Vagina (tissue), 2 donors: ENCODE data around the gene PAXX. TPM values are rescaled to one million over a fixed set of nuclear protein-coding genes. Genes with fewer than 3 reads are reported as not detected.

Experiments
- DNase-seq, 2 donors: peaks; one replicate each; pipeline ENCODE4 v3.0.0-alpha.2; 2017; ENCODE audit errors: extremely low spot score in 2 of 2
- H3K27ac ChIP-seq: fragments of 200-600 bp; sonication (generic); one replicate; pipeline ENCODE4 v1.5.1; 2019
- H3K27me3 ChIP-seq: fragments of 200-600 bp; sonication (generic); one replicate; pipeline ENCODE4 v1.5.1; 2019
- H3K36me3 ChIP-seq, 2 donors: fragments of 200-600 bp; sonication (generic); one replicate each; pipeline ENCODE4 v1.5.1; 2017 to 2019
- H3K4me1 ChIP-seq: fragments of 200-600 bp; sonication (generic); one replicate; pipeline ENCODE4 v1.5.1; 2019
- H3K4me3 ChIP-seq, 2 donors: fragments of 200-600 bp; sonication (generic); 1 replicate in 1 of 2; 2 replicates in 1 of 2; pipeline ENCODE4 v1.5.1; 2016 to 2019
- H3K9me3 ChIP-seq: fragments of 200-600 bp; sonication (generic); one replicate; pipeline ENCODE4 v1.5.1; 2019
- POLR2A ChIP-seq, 2 donors: fragments of 450-650 bp; IDR thresholded peaks; one replicate each; pipeline ENCODE4 v1.6.1; 2017; ENCODE audit warnings: antibody characterized with exemption in 2 of 2, mild to moderate bottlenecking in 2 of 2, moderate library complexity in 2 of 2
- POLR2AphosphoS5 ChIP-seq, 2 donors: sonication (generic); formaldehyde crosslinking; IDR thresholded peaks; one replicate each; pipeline ENCODE4 v1.9.0; 2017; ENCODE audit warnings: antibody characterized with exemption in 2 of 2, mild to moderate bottlenecking in 2 of 2, low read depth in 1 of 2; ENCODE audit not compliant: insufficient read depth in 1 of 2
- intact Hi-C: fragments of 100-400 bp; cut with DNase I; formaldehyde crosslinking; loops from one replicate; pipeline ENCODE4 v1.15.1; 2023
- total RNA-seq: library from RNA; depleted of rRNA; stranded (reverse); fragments of >200 nt; gene quantifications from one replicate; pipeline ENCODE4 v1.2.3, GENCODE V29; 2016
- TF ChIP-seq, protein P1 (sequence below), 3 experiments: fragments of 450-650 bp in 2 of 3; fragments of 200-600 bp in 1 of 3; sonication (generic) in 1 of 3; IDR thresholded peaks; one replicate each; pipeline ENCODE4 v1.5.1; 2017 to 2019; ENCODE audit warnings: antibody characterized with exemption in 3 of 3, mild to moderate bottlenecking in 2 of 3, moderate library complexity in 2 of 3

The PAXX gene
- total RNA-seq, 1 donor from 2014 or later, result 62.9 TPM

DNA sequence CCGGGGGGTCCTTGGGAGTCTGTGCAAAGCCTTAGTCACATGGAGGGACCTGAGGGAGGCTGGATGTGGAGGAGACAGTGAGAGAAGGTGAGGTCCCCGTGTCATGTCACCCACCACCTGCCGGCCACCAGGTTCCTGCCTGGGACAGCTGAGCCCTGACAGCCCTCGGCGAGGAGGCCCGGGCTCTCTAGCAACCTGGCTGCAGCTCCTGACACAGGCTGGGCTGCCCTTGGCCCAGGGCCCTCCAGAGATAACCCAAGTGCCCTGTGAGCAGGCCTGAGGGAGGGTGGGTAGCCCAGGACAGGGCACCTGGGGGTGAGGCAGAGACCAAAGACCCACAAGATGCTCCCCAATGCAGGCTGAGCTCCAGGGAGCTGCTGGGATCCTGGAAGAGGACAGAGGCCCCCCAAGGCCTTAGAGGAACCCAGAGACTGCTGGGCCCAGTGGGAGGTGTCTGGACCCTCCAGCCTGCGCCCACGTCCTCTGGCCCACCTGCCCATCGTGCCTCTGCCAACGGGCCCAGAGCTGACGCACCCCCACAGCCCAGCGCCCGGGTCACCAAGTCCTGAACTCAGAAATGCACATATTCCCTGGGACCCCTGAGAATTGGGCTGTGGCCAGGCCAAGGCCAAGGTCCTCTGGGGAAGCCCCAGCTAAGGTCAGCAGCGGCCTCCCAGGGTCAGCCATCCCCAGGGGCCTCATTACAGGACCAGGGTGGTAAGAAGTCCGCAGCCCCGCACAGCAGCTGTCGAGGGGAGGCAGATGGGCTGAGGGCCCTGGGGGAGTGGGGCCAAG lies 23.7 kb upstream of the PAXX start:
- H3K4me1 ChIP-seq, result peaks cover 19% of the 10 kb centered on the region
- H3K27ac ChIP-seq, result no peak overlapping the region
- no peaks in the 10 kb centered on the region for H3K27me3 ChIP-seq
- TF ChIP-seq, protein P1, sequence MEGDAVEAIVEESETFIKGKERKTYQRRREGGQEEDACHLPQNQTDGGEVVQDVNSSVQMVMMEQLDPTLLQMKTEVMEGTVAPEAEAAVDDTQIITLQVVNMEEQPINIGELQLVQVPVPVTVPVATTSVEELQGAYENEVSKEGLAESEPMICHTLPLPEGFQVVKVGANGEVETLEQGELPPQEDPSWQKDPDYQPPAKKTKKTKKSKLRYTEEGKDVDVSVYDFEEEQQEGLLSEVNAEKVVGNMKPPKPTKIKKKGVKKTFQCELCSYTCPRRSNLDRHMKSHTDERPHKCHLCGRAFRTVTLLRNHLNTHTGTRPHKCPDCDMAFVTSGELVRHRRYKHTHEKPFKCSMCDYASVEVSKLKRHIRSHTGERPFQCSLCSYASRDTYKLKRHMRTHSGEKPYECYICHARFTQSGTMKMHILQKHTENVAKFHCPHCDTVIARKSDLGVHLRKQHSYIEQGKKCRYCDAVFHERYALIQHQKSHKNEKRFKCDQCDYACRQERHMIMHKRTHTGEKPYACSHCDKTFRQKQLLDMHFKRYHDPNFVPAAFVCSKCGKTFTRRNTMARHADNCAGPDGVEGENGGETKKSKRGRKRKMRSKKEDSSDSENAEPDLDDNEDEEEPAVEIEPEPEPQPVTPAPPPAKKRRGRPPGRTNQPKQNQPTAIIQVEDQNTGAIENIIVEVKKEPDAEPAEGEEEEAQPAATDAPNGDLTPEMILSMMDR (IDR thresholded peaks at IDR 0.05), result no peak
- no peak for TF ChIP-seq POLR2AphosphoS5 (IDR thresholded peaks at IDR 0.05; ENCODE audit: insufficient read depth in 1 of 2, low read depth in 1 of 2)
- no peak for TF ChIP-seq POLR2A (IDR thresholded peaks at IDR 0.05)
- DNase-seq, result no peak
- intact Hi-C loops, result no loop called here
- no peaks in the 10 kb centered on the region for H3K36me3 ChIP-seq
- no peaks in the 10 kb centered on the region for H3K9me3 ChIP-seq
- H3K4me3 ChIP-seq, result no peak overlapping the region

DNA sequence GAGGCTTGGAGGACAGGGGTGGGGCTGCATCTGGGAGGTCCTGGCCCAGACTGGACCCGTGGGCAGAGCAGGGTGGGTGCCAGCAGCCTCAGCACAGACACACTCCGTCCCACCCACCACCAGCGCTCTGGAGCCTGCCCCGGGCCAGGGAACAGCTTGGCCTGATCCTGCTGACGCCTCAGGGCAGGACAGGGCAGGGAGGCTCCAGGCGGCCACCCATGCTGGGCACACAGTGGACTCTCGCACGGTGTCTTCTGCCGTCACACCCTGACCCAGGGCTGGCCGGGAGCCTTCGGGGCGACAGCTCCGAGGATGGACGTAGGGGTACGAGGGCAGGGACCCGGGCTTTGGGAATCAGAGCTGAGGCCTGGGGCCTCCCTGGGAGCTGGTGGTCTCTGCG lies 23.1 kb upstream of the PAXX start:
- DNase-seq, result no peak
- H3K27me3 ChIP-seq, result no peaks in the 10 kb centered on the region
- H3K36me3 ChIP-seq, result no peaks in the 10 kb centered on the region
- intact Hi-C loops, result no loop called here
- H3K9me3 ChIP-seq, result no peaks in the 10 kb centered on the region
- H3K27ac ChIP-seq, result no peak overlapping the region
- peaks cover 18% of the 10 kb centered on the region for H3K4me1 ChIP-seq
- no peak for TF ChIP-seq POLR2AphosphoS5 (IDR thresholded peaks at IDR 0.05; ENCODE audit: insufficient read depth in 1 of 2, low read depth in 1 of 2)
- TF ChIP-seq, protein P1 (IDR thresholded peaks at IDR 0.05), result no peak
- no peak for TF ChIP-seq POLR2A (IDR thresholded peaks at IDR 0.05)
- no peak overlapping the region for H3K4me3 ChIP-seq

DNA sequence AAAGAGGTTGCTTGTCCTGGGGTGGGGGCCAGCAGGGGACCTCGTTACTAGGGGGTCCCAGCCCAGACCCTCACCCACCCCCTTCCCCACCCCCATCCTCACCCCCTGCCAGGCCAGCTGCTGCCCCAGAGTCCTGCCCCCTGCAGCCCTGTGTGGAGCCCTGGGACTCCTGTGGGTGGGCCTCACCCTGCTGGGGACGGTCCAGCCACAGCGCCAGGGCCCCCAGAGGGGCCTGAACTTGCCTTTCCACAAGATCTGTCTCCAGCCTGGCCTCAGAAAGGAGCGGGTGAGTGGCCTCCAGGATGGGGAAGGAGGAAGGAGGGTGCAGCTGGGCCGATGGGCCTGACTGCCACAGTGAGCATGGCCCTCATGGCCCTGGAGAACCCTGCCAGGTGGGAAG lies 22.4 kb upstream of the PAXX start:
- H3K27ac ChIP-seq, result no peak overlapping the region
- no peak overlapping the region for H3K4me3 ChIP-seq
- no peaks in the 10 kb centered on the region for H3K36me3 ChIP-seq
- H3K27me3 ChIP-seq, result no peaks in the 10 kb centered on the region
- no peak for DNase-seq
- TF ChIP-seq, protein P1 (IDR thresholded peaks at IDR 0.05), result no peak
- TF ChIP-seq POLR2AphosphoS5 (IDR thresholded peaks at IDR 0.05; ENCODE audit: insufficient read depth in 1 of 2, low read depth in 1 of 2) (no peak), POLR2A (IDR thresholded peaks at IDR 0.05) (no peak)
- H3K4me1 ChIP-seq, result peaks cover 18% of the 10 kb centered on the region
- intact Hi-C loops, result no loop called here
- no peaks in the 10 kb centered on the region for H3K9me3 ChIP-seq

DNA sequence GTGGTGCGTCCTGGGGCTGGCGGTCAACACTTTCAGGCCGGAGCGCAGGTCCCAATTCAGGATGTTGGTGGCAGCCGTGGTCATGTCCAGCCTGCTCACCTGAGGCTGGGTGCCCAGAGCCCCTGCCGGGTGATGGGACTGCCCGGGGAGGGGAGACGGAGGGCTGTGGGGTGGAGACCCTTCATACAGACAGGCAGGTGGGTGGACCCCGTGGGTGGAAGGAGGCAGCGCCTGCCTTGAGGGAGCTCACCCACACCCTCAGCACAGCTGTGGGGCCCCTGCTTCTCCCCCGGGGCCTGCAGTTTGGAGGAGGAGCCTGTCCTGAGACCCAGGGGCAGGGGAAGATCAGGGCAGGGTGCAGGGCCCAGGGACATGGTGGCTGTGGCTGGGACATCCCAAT lies 21.9 kb upstream of the PAXX start:
- no peaks in the 10 kb centered on the region for H3K27me3 ChIP-seq
- no peak for DNase-seq
- no peaks in the 10 kb centered on the region for H3K36me3 ChIP-seq
- peaks cover 24% of the 10 kb centered on the region for H3K4me1 ChIP-seq
- TF ChIP-seq, protein P1 (IDR thresholded peaks at IDR 0.05), result no peak
- TF ChIP-seq POLR2AphosphoS5 (IDR thresholded peaks at IDR 0.05; ENCODE audit: insufficient read depth in 1 of 2, low read depth in 1 of 2), result no peak
- TF ChIP-seq POLR2A (IDR thresholded peaks at IDR 0.05), result no peak
- intact Hi-C loops, result no loop called here
- no peaks in the 10 kb centered on the region for H3K9me3 ChIP-seq
- H3K27ac ChIP-seq, result no peak overlapping the region
- H3K4me3 ChIP-seq, result no peak overlapping the region

DNA sequence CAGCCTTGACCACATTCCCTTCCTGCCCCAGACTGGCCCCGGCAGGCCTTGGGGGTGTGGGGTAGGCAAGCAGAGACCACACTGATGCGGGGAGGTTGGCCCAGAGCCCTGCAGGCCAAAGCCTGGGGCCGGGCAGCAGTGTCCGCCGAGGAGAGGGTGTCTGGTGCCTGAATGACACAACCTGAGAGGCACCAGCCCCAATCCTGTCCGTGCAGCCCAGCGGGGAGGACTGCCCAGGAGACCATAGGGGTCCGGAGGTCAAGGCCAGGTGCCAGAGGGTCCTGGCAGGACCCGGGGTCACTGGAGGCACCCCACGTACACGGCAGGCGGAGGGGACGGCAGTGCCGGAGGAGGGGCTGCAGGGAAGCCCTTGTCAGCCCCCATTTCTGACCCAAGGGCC lies 20.5 kb upstream of the PAXX start:
- H3K4me1 ChIP-seq, result peaks cover 27% of the 10 kb centered on the region
- no peaks in the 10 kb centered on the region for H3K27me3 ChIP-seq
- H3K27ac ChIP-seq, result no peak overlapping the region
- intact Hi-C loops, result no loop called here
- no peaks in the 10 kb centered on the region for H3K36me3 ChIP-seq
- DNase-seq, result no peak
- TF ChIP-seq, protein P1 (IDR thresholded peaks at IDR 0.05), result no peak
- TF ChIP-seq POLR2AphosphoS5 (IDR thresholded peaks at IDR 0.05; ENCODE audit: insufficient read depth in 1 of 2, low read depth in 1 of 2) (no peak), POLR2A (IDR thresholded peaks at IDR 0.05) (no peak)
- H3K4me3 ChIP-seq, result no peak overlapping the region
- no peaks in the 10 kb centered on the region for H3K9me3 ChIP-seq
